ENCODE data around the gene P2RX3. TPM values are rescaled to one million over a fixed set of nuclear protein-coding genes. Genes with fewer than 3 reads are reported as not detected.

Gene P2RX3
- total RNA-seq, 4 donors from 2014 or later, result not detected

- peaks cover 7 to 14% (median 13%) of the 10 kb centered on the region in 4 donors for H3K4me1 ChIP-seq
- DNase-seq, result no peak
- in situ Hi-C loops (cut with MboI; ENCODE audit: low pct_ligation_motif_present in 1 of 4, low pct_unique_long_range_greater_than_20kb in 1 of 4, low sequenced_read_pairs in 3 of 4), result loop anchor here in 3 of 4 donors (25.0 kb wide), 2 partner anchors 148 to 298 kb away; partner anchors contain the start of gene YPEL4 (in 2 of the 3)
These were observed 1.2 kb downstream of the P2RX3 start for GRCh38 chr11:57339328-57339727.

GRCh38 chr11:57340039-57340615, 2.0 kb downstream of the P2RX3 start:
- no peaks in the 10 kb centered on the region for H3K27me3 ChIP-seq
- no peak for DNase-seq
- intact Hi-C loops (cut with DNase I; ENCODE audit: low total_unique reads) (no loop called here), in situ Hi-C loops (cut with MboI; ENCODE audit: low pct_ligation_motif_present in 1 of 4, low pct_unique_long_range_greater_than_20kb in 1 of 4, low sequenced_read_pairs in 3 of 4) (loop anchor here in 3 of 4 donors (10.0 to 25.0 kb wide), 3 partner anchors 147 to 305 kb away; partner anchors contain the start of gene YPEL4 (in 3 of the 3))
- no peaks in the 10 kb centered on the region for H3K9me3 ChIP-seq
- H3K36me3 ChIP-seq, result no peaks in the 10 kb centered on the region
- no peak overlapping the region for H3K27ac ChIP-seq
- 43% methylated on average over 12 of the region's 12 CpGs; no CpG with 5 or more reads in 1 of the 2 donors for WGBS, 2 donors (ENCODE audit: low coverage in 1 of 2)
- no peak for TF ChIP-seq POLR2A (IDR thresholded peaks at IDR 0.05)
- TF ChIP-seq CTCF (IDR thresholded peaks at IDR 0.05), result no peak
- no peak for TF ChIP-seq EP300 (IDR thresholded peaks at IDR 0.05; ENCODE audit: low read depth)
- no peak for TF ChIP-seq POLR2AphosphoS5 (IDR thresholded peaks at IDR 0.05)
- peaks cover 0 to 6% (median 5%) of the 10 kb centered on the region in 4 donors for H3K4me1 ChIP-seq
- no peak overlapping the region for H3K4me3 ChIP-seq

More at GRCh38 chr11:57339328-57339727, 1.2 kb downstream of the P2RX3 start:
- TF ChIP-seq POLR2A (IDR thresholded peaks at IDR 0.05), result no peak
- no peak for TF ChIP-seq EP300 (IDR thresholded peaks at IDR 0.05; ENCODE audit: low read depth)
- Histone ChIP-seq H3K27ac (no peak overlapping the region), H3K27me3 (no peaks in the 10 kb centered on the region), H3K4me3 (no peak overlapping the region), H3K36me3 (no peaks in the 10 kb centered on the region), H3K9me3 (no peaks in the 10 kb centered on the region)
- WGBS, 2 donors (ENCODE audit: low coverage in 1 of 2), result 95% methylated on average over 5 of the region's 5 CpGs; no CpG with 5 or more reads in 1 of the 2 donors
- intact Hi-C loops (cut with DNase I; ENCODE audit: low total_unique reads), result no loop called here

- in situ Hi-C loops (cut with MboI; ENCODE audit: low pct_ligation_motif_present in 1 of 4, low pct_unique_long_range_greater_than_20kb in 1 of 4, low sequenced_read_pairs in 3 of 4) (loop anchor here in 3 of 4 donors (10.0 to 25.0 kb wide), 3 partner anchors 146 to 303 kb away; partner anchors contain the start of gene YPEL4 (in 3 of the 3)), intact Hi-C loops (cut with DNase I; ENCODE audit: low total_unique reads) (no loop called here)
- Histone ChIP-seq H3K9me3 (no peaks in the 10 kb centered on the region), H3K27me3 (no peaks in the 10 kb centered on the region), H3K36me3 (no peaks in the 10 kb centered on the region), H3K4me3 (no peak overlapping the region), H3K27ac (no peak overlapping the region), H3K4me1 (peaks cover 0 to 5% (median 1%) of the 10 kb centered on the region in 4 donors)
- 74% methylated on average over 6 of the region's 6 CpGs; no CpG with 5 or more reads in 1 of the 2 donors for WGBS, 2 donors (ENCODE audit: low coverage in 1 of 2)
- no peak for DNase-seq
- TF ChIP-seq EP300 (IDR thresholded peaks at IDR 0.05; ENCODE audit: low read depth) (no peak), CTCF (IDR thresholded peaks at IDR 0.05) (no peak), POLR2AphosphoS5 (IDR thresholded peaks at IDR 0.05) (no peak), POLR2A (IDR thresholded peaks at IDR 0.05) (no peak)
These were observed 3.2 kb downstream of the P2RX3 start for GRCh38 chr11:57341250-57341808.

GRCh38 chr11:57342702-57343101, 4.5 kb downstream of the P2RX3 start:
- TF ChIP-seq CTCF (IDR thresholded peaks at IDR 0.05) (no peak), POLR2A (IDR thresholded peaks at IDR 0.05) (no peak), EP300 (IDR thresholded peaks at IDR 0.05; ENCODE audit: low read depth) (no peak), POLR2AphosphoS5 (IDR thresholded peaks at IDR 0.05) (no peak)
- 78 to 81% methylated on average over 9 to 11 of the region's 11 CpGs for WGBS, 2 donors (ENCODE audit: low coverage in 1 of 2)
- peaks cover 0 to 3% (median 0%) of the 10 kb centered on the region in 4 donors for H3K4me1 ChIP-seq
- DNase-seq, result no peak
- H3K36me3 ChIP-seq, result no peaks in the 10 kb centered on the region
- intact Hi-C loops (cut with DNase I; ENCODE audit: low total_unique reads) (no loop called here), in situ Hi-C loops (cut with MboI; ENCODE audit: low pct_ligation_motif_present in 1 of 4, low pct_unique_long_range_greater_than_20kb in 1 of 4, low sequenced_read_pairs in 3 of 4) (loop anchor here in 3 of 4 donors (10.0 to 25.0 kb wide), 3 partner anchors 145 to 302 kb away; partner anchors contain the start of gene YPEL4 (in 3 of the 3))
- H3K27me3 ChIP-seq, result no peaks in the 10 kb centered on the region
- H3K27ac ChIP-seq, result no peak overlapping the region
- H3K9me3 ChIP-seq, result no peaks in the 10 kb centered on the region
- H3K4me3 ChIP-seq, result no peak overlapping the region

Measured in transverse colon (tissue), 4 donors.